HL-60 (cell line): ENCODE results near the gene PHLPP1.

Experiments used
- DNase-seq, 2 experiments: peaks; one replicate each; pipeline ENCODE4 v3.0.0-alpha.2; 2010 to 2020; ENCODE audit warnings: low read depth in 1 of 2, low spot score in 1 of 2
- H3K27ac ChIP-seq: fragments of 250-450 bp; sonication (Bioruptor Pico); replicated peaks from 2 replicates; pipeline ENCODE4 v1.5.1; 2020; ENCODE audit warnings: mild to moderate bottlenecking, moderate library complexity
- H3K27me3 ChIP-seq: fragments of 250-450 bp; sonication (Bioruptor Pico); 2 replicates; pipeline ENCODE4 v1.5.1; 2021; ENCODE audit warnings: mild to moderate bottlenecking, moderate library complexity; ENCODE audit not compliant: insufficient read depth, poor library complexity, severe bottlenecking
- H3K4me3 ChIP-seq: replicated peaks from 2 replicates; pipeline ENCODE4 v1.5.1; 2011; ENCODE audit warnings: mild to moderate bottlenecking, control low read depth, low read length; ENCODE audit not compliant: insufficient read depth
- CTCF ChIP-seq: IDR thresholded peaks from one replicate; pipeline ENCODE4 v1.5.1; 2011; ENCODE audit warnings: low read length, control low read depth, inconsistent platforms; ENCODE audit not compliant: insufficient read depth
- GABPA ChIP-seq: IDR thresholded peaks from 2 replicates; pipeline ENCODE4 v1.6.1; 2012; ENCODE audit warnings: low read depth
- POLR2AphosphoS5 ChIP-seq: IDR thresholded peaks from 2 replicates; pipeline ENCODE4 v1.6.1; 2012; ENCODE audit warnings: low read depth
- SPI1 ChIP-seq: IDR thresholded peaks from 2 replicates; pipeline ENCODE4 v1.6.1; 2012; ENCODE audit warnings: low read depth, mild to moderate bottlenecking, borderline replicate concordance
- TF ChIP-seq, protein P1 (sequence below): IDR thresholded peaks from 2 replicates; pipeline ENCODE4 v1.6.1; 2012; ENCODE audit warnings: low read depth; ENCODE audit not compliant: insufficient replicate concordance

The PHLPP1 gene

DNA sequence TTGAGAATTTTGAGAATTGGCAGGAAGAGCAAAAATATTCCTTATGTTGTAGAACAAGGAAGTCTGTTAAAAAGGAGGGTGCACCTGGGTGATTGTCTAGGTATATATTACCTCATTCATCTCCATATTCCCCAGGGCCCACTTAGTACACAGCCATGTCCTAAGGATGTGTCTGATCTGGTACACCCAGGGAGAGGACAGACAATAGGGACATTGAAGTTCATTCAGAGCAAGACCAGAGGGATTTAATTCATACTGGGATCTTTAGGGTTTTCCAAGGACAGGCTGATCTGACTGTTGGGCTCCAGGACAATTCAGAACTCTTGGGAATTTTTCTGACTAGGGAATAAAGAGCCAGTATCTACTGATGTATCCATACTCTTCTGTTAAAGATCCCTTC, 112.1 kb downstream of the PHLPP1 start:
- Histone ChIP-seq H3K27me3 (no peaks in the 10 kb centered on the region), H3K4me3 (no peak overlapping the region), H3K27ac (no peak overlapping the region)
- TF ChIP-seq GABPA, result no peak
- no peak for TF ChIP-seq POLR2AphosphoS5
- TF ChIP-seq, protein P1, sequence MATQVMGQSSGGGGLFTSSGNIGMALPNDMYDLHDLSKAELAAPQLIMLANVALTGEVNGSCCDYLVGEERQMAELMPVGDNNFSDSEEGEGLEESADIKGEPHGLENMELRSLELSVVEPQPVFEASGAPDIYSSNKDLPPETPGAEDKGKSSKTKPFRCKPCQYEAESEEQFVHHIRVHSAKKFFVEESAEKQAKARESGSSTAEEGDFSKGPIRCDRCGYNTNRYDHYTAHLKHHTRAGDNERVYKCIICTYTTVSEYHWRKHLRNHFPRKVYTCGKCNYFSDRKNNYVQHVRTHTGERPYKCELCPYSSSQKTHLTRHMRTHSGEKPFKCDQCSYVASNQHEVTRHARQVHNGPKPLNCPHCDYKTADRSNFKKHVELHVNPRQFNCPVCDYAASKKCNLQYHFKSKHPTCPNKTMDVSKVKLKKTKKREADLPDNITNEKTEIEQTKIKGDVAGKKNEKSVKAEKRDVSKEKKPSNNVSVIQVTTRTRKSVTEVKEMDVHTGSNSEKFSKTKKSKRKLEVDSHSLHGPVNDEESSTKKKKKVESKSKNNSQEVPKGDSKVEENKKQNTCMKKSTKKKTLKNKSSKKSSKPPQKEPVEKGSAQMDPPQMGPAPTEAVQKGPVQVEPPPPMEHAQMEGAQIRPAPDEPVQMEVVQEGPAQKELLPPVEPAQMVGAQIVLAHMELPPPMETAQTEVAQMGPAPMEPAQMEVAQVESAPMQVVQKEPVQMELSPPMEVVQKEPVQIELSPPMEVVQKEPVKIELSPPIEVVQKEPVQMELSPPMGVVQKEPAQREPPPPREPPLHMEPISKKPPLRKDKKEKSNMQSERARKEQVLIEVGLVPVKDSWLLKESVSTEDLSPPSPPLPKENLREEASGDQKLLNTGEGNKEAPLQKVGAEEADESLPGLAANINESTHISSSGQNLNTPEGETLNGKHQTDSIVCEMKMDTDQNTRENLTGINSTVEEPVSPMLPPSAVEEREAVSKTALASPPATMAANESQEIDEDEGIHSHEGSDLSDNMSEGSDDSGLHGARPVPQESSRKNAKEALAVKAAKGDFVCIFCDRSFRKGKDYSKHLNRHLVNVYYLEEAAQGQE, result no peak
- TF ChIP-seq SPI1, result no peak
- no peak for TF ChIP-seq CTCF
- no peak for DNase-seq

- TF ChIP-seq GABPA, result no peak
- Histone ChIP-seq H3K27ac (no peak overlapping the region), H3K27me3 (no peaks in the 10 kb centered on the region), H3K4me3 (no peak overlapping the region)
- DNase-seq, result no peak
These were observed 112.8 kb downstream of the PHLPP1 start for GRCh38 chr18:62828091-62828640.

DNA sequence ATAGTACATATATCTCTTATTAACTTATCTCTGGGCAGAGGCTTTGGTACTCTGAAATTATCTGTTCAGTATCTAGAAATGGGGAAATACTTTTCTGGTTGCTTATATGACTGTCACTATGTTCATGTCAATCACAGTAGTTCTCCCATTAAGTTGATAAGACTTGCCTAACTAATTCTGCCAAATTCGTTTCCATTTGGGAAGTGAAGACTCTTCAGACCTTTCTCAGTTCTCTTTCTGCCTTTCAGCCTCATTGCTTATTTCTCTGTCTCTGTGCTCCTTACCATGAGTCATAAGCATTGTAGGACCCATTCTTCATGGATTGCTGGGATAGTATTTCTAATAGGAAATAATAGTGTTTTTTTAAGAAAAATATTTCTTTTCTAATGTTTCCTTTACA, 113.5 kb downstream of the PHLPP1 start:
- H3K27ac ChIP-seq, result no peak overlapping the region
- H3K4me3 ChIP-seq, result no peak overlapping the region
- DNase-seq, result peak in 1 of 2 experiments; percentile 39
- no peaks in the 10 kb centered on the region for H3K27me3 ChIP-seq
- TF ChIP-seq GABPA (no peak), POLR2AphosphoS5 (no peak), CTCF (no peak), SPI1 (no peak)
- TF ChIP-seq, protein P1, result no peak

GRCh38 chr18:62829936-62830335, 114.6 kb downstream of the PHLPP1 start:
- no peak overlapping the region for H3K4me3 ChIP-seq
- DNase-seq, result no peak
- no peak overlapping the region for H3K27ac ChIP-seq
- no peak for TF ChIP-seq POLR2AphosphoS5
- TF ChIP-seq GABPA, result no peak
- no peak for TF ChIP-seq SPI1
- TF ChIP-seq, protein P1, result no peak
- TF ChIP-seq CTCF, result no peak
- no peaks in the 10 kb centered on the region for H3K27me3 ChIP-seq
